PC-3 (cell line): ENCODE data around the gene ANKRD52.

Experiments used
- EZH2phosphoT487 ChIP-seq: fragments of 300-600 bp; sonication (generic); IDR thresholded peaks from 2 replicates; pipeline ENCODE4 v1.6.1; 2018; ENCODE audit warnings: mild to moderate bottlenecking, antibody characterized with exemption, low read length, borderline replicate concordance
- TF ChIP-seq, protein P1 (sequence below): fragments of 300-600 bp; sonication (generic); conservative IDR thresholded peaks from 2 replicates; pipeline ENCODE4 v1.5.1; 2017; ENCODE audit warnings: antibody characterized with exemption, low read depth, mild to moderate bottlenecking, low read length

- TF ChIP-seq, protein P1, sequence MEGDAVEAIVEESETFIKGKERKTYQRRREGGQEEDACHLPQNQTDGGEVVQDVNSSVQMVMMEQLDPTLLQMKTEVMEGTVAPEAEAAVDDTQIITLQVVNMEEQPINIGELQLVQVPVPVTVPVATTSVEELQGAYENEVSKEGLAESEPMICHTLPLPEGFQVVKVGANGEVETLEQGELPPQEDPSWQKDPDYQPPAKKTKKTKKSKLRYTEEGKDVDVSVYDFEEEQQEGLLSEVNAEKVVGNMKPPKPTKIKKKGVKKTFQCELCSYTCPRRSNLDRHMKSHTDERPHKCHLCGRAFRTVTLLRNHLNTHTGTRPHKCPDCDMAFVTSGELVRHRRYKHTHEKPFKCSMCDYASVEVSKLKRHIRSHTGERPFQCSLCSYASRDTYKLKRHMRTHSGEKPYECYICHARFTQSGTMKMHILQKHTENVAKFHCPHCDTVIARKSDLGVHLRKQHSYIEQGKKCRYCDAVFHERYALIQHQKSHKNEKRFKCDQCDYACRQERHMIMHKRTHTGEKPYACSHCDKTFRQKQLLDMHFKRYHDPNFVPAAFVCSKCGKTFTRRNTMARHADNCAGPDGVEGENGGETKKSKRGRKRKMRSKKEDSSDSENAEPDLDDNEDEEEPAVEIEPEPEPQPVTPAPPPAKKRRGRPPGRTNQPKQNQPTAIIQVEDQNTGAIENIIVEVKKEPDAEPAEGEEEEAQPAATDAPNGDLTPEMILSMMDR, result no peak
- TF ChIP-seq EZH2phosphoT487, result no peak
Measured at GRCh38 chr12:56300644-56301464, 42.7 kb upstream of the ANKRD52 start.
